ENCODE measurements around the gene ACOT13.
"Not testable (repeated sequence)": the region's sequence is repeated elsewhere in the genome, so short reads cannot be mapped to it uniquely, and the experiment has no call there.

DNA sequence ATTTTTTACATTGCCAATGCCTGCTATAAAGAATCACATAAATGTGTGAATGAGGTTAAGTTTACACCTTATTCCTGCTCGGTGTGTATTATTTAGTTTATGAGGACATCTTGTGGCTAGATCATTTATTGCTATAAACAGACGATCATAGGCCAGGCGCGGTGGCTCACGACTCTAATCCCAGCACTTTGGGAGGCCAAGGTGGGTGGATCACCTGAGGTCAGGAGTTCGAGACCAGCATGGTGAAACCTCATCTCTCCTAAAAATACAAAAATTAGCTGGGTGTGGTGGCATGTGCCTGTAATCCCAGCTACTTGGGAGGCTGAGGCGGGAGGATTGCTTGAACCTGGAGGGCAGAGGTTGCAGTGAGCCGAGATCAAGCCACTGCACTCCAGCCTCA is 28.8 kb downstream of the ACOT13 start:
- TF ChIP-seq, protein P1, sequence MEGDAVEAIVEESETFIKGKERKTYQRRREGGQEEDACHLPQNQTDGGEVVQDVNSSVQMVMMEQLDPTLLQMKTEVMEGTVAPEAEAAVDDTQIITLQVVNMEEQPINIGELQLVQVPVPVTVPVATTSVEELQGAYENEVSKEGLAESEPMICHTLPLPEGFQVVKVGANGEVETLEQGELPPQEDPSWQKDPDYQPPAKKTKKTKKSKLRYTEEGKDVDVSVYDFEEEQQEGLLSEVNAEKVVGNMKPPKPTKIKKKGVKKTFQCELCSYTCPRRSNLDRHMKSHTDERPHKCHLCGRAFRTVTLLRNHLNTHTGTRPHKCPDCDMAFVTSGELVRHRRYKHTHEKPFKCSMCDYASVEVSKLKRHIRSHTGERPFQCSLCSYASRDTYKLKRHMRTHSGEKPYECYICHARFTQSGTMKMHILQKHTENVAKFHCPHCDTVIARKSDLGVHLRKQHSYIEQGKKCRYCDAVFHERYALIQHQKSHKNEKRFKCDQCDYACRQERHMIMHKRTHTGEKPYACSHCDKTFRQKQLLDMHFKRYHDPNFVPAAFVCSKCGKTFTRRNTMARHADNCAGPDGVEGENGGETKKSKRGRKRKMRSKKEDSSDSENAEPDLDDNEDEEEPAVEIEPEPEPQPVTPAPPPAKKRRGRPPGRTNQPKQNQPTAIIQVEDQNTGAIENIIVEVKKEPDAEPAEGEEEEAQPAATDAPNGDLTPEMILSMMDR (IDR thresholded peaks at IDR 0.05): peak; percentile 68
- TF ChIP-seq EZH2 (IDR thresholded peaks at IDR 0.05; ENCODE audit: borderline replicate concordance, insufficient read depth, low read depth, low read length, poor library complexity, severe bottlenecking): not testable (repeated sequence)
